GM04504 (cell line): ENCODE results near the gene NPAS3.

ENCODE experiments used
- DNase-seq: peaks from one replicate; pipeline ENCODE4 v3.0.0-alpha.2; 2012; ENCODE audit warnings: low read depth

Gene NPAS3

DNA sequence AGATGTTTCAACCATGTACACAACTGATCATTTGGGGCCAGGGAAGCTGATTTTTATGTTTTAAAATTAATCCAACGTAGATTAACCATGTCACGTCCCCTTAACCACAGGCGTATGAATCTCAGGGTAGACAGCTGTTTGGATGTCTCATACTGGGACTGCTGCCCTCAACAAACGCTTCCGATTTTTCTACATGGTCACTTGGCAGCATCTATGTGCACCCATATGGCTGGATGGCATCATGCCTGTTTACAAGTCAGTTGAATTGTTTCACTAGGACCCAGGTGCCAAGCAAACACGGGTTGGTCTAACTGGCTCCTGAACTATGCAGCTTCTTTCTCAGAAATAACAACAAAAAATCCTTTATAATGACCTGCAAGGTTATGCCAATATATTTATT is 393.8 kb downstream of the NPAS3 start:
- no peak for DNase-seq

DNA sequence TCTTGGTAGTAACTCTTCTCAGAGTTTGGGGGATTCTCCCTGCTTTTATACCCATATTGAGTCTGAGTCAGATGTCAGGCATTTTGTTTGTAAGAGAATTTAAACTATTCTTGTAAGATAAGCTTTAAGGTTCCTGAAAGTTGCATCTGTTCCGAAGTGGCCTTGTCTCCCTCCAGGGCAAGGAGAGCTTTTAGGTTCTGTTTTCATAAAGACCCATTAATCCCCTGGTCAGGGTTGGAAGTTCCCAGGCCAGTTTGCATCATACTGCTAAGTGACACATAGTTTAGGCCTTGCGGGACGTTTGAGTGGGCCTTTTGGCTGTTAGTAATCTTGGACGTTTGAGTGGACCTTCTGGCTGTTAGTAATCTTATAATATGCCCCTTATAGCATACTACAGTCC is 396.7 kb downstream of the NPAS3 start:
- no peak for DNase-seq

DNA sequence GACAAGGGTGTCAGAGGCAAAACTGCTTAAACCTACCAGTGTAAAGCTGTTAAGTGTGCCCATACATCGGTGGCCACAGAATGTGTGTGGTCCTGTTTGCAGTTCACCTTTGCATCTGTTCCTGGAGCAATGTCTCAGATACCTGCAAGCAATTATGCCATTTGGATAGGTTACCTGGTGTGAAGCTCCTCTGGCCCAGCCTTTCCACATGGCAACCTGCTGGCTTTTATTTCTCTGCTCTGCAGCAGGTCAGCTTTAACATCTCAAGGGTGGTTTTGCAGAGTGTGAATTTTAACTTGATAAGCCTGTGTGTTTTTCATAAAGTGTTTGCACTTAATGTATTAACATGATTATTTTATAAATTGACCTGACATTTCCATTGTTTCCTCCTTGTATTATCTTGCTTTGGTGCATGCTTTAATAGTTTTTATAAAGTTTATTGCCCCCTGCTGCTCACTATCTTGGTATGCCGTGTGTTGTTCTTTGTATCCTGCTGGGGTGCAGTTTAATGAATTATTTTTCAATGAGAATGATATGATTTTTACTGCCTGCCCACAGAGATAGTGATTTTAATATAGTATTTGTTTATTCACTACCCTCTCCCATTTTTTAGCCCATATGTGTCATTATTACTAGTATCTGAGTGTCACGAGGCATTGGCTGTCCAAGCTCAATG is 403.8 kb downstream of the NPAS3 start:
- DNase-seq: no peak

DNA sequence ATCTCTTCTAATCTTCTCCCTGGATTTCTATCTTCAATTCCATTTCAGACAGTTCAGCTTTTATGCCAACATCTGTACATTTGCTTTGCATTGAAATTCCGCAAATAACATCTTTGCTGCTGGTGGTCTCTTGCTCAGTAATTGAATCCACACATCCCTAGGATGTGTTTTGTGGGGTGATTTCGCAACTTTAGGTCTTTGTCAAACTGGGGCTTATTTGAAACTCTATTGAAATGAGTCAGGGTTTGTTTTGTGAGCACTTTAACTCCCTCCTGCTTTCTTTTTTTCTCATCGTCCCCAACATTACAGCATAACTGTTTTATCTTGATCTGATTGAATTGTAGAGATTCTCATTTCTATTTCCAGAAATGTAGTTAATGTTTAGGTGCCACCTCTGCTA is 404.3 kb downstream of the NPAS3 start:
- DNase-seq: no peak

DNA sequence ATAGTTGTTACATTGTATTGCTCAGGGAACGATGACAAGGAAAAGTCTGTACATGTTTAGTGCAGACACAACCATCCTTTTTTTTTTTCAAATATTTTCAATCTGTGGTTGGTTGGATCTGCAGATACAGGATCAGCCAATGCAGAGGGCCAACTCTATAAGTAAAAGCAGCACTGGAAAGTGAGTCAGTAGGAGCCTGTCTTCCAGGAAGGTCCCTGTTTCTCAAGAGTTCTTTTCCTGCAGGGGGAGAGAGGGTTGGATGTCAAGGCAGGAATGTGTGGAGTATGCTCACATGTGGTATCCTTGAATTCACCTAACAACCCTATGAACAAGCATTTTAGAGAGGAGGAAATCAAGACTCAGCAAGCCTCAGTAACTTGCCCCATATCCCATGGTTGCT is 409.1 kb downstream of the NPAS3 start:
- no peak for DNase-seq

DNA sequence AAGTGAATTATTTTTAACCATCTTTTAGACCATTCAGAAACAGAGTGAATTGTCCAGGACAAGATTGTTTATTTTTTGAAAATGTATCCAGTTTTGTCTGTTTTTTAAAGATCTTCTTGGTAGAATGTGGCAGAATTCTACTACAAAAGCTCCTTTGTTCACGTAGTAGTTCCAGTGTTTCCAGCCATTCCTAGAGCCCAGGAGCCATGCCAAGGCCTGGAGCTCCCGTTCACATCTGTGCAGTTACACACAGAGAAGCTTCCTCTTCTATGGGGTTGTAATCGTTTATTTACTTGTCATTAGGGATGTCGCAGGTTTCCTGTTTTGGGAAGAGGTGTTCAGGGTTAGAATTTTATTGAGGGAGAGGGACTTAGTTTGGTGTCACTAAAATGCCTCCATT is 409.8 kb downstream of the NPAS3 start:
- DNase-seq: no peak

DNA sequence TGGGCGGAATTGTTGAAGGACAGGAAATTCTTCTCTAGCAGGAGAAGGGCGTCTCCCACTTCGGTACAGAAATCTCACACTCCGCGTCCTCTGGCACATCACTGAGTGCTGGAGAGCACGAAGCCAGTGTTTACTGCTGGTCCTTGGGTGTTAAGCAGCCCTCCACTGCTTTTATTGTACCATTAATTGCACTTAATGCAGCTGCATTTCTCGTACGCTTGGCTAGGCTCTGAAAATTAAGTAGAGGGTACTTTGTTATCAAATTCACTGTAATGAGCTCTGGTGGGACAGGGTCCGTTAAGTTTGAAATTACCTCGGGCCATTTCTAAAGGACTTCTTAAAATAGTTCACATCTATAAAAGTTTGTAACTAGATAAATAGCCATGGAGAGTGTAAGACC is 411.2 kb downstream of the NPAS3 start:
- no peak for DNase-seq

DNA sequence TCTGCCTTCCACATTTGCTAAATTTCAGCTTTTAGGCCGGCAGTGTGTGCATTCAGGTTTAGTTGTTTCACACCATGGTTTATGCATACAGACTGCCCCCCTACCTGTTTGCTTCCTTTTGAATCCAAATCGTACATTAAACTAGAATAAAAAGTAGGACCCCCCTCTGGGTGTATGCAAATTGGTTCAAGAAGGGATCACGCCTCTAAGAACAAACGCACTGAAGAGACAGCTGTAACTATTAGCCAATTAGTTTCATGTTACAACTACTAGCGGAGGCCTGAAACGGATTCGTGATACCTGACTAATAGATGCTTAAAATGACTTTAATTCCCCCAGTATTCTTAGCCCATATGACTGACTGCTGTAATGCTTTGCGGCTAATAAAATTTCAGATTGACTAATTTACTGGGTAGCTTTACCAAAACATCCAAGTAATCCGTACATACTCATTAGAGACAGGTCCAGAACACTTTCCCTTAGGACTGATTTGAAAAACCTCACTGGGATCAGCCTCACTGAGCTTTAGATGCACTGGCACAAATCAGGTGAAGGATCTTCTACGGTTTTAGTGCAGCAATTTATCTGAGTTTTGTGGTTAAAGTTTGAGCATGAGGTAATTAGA is 411.8 kb downstream of the NPAS3 start:
- no peak for DNase-seq

DNA sequence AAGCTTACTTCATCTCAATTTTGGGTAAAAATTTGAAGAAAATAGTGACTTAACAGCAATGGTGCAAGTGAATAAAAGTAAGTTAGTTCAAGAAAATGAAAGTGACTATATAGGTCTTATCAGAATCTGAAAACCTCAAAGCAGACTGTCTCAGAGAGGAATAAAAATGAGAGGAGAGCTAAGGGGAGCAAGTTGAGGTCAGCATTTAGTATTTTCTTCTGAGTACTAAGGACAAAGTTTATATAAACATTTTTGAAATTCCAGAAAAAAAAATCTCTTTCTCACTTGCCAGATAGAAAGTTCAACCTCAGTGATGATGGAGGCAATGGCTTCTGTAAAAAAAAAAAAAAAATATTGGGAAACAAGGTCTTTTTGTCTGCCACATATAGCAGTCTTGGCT is 414.1 kb downstream of the NPAS3 start:
- DNase-seq: no peak

DNA sequence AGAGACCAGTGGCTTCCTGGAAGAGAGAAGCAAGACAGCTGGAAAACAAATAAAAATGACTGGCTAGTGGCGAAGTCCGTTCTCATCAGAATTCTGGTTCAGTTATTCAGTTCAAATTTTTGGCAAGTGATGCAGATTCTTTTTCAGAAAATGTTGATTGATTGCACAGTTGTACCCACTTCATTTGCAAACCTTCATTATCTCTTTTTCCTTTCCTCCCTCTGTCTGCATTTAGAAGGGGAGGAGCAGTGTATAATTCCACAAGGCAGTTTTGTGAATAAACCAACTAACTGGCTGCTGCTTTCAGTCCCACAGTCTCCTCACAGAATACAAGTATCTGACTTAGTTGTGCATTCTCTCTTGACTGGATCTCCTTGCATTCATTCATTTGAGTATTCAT is 417.5 kb downstream of the NPAS3 start:
- DNase-seq: no peak

DNA sequence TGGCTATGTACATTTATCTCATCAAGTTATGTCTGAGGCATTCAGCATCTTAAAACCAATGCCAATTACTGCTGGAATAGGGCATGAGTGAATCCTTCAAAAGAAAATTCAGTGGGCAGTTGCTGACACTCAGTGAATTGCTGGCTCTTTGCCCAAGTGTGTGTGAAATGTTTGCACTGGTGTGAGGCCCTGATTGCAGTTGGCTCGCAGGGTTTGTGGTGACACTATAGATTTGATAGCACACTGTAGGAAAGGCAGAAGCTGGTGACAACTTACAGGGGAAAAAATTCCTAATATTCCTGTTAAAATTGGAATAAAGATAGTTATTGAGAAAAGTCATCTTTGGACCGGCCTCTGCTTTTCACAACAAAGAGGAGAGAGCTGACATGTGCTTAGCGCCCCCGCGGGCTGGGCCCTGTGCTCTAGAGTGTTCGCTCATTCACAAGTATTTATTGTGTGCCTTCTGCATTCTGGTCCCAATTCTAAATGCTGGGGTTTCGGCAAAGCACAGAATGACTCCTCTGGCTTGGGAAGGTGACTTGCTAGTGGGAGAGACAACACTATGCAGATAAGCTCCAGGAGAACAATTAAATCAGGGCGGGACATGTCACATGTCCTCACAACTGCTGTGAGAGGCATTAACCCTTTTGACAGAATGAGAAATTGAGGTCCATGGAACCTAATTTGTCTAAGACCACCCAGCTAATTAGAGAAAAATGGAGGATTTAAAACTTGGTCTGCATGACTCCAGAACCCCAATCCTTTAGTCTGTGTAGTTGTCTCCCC is 418.7 kb downstream of the NPAS3 start:
- DNase-seq: no peak

DNA sequence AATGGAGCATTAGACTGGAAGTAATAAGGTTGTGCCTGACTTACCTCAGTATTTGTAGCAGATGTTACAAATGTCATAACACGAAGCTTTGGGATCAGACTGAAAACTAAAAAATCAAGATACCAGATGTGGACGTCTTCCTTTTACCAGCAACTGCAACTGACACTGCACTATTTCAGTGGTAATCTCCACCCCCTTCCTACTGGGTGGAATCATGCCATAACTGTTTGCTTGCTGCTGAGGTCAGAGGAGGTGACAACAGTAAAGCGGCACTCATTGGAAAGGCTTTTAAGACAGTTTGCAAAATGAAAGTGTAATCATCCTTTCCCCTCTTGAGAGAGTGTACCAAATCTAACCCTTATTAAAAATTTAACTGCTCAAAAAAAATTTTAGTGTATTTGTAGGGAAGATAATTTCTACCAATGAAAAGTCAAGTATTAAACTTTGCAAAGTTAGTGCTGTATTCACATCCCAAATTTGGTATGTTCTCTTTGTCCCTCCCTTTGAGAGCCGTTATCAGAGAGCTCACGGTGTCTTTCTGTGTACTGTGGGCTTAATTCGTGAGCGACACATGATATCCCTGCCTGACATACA is 420.7 kb downstream of the NPAS3 start:
- no peak for DNase-seq

DNA sequence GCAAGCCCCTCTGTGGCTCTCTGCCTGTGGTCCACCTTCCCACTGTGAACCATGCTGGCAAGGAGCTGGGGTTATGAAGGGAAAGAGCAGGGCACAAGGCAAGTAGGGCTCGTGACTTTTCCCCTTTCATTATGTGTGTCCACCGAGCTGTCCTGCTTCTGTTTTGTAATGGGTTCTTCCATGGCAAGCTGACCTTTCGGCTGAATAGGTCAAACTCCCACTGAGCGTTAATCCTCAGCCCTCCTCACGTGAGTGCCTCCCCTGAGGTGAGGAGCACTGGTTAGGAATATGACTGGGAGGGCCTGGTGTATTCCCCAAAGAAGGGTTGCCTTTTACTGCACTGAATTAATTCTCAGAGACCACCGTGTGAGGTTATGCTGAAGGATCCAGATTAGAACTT is 424.3 kb downstream of the NPAS3 start:
- DNase-seq: no peak

DNA sequence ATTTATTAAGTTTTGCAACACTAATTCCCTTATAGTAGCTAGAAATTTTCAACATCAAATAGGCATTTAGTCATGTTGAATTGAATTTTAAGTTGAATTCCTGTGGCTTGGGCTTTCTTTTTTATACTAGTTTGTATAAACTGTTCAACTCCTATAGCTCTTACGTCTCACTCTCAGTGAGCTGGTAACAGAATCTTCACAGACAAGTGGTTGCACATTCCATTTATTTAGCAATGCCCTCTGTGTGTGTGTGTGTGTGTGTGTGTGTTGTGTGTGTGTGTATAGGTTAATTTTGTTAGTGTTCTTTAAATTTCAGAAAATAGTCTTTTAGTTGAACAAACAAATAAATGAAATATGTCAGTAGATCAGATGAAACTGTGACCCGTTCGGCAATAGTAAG is 425.0 kb downstream of the NPAS3 start:
- DNase-seq: no peak

DNA sequence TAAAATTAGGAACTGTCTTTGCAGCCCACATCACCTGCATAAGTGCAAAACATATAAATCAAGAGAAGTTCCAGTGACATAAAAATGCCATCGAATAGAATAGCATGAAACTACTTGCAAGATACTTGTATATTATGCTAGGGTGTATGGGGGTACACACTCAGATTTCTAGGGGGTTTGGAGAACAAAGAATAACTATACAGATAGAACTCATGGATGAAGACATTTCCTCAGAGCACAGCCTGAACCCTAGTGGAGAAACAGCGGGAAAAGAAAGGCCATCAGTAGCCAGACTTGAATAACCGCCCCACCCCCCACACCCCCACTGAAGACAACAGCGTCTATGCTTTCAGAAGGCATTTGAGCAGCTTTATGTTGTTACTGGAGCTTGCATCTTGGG is 425.8 kb downstream of the NPAS3 start:
- DNase-seq: no peak

DNA sequence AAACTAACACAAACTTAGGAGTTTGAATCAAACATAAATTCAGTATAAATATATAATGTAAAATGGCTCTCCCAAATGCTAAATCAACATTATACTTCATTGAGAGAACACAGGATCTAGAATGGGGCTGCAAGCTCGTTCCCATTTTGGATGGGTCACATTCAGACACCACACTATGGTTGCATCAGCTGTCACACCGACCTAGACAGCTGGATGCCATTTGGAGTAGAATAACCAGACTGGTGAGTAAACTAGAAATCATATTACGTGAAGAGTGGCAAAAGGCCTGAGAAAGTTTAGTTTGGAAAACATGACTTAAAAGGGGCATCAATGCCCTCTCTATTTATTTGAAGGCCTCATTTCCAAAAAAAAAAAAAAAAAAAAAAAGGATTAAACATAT is 430.4 kb downstream of the NPAS3 start:
- no peak for DNase-seq

DNA sequence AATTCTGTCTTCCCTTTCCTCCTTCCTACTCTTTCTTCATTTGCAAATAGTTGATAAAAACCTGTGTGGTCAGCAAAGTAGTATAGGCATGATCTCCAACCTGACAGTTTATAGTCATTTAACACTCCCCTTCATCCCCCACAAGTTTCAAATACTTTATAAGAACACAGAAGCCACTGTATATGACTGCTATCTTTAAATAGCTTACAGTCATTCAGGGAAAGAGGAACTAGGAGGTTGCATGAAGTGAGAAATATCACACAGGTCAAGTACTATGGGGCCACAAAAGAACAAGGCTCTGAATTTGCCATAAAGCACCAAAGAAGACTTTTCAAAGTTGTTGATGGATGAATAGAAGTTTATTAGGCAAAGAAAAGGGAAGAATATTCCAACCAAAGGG is 431.3 kb downstream of the NPAS3 start:
- DNase-seq: no peak

DNA sequence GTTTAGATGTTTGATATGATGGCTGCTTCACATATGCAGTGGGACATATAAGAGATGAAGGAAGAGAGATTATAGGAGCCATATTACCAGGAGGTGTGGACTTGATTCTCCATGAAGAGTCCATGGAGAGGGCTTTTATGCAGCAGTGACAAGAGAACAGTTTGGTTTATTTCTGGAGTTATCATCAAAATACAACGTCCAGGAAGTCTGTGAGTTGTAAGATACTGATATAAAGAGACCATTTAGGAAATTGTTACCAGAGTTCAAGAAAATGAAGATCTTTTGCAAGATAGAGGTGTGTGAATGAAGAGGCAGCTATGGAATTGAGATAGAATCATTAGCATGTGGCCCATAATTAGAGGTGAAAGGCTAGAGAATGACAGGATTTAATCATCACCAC is 431.7 kb downstream of the NPAS3 start:
- DNase-seq: no peak

DNA sequence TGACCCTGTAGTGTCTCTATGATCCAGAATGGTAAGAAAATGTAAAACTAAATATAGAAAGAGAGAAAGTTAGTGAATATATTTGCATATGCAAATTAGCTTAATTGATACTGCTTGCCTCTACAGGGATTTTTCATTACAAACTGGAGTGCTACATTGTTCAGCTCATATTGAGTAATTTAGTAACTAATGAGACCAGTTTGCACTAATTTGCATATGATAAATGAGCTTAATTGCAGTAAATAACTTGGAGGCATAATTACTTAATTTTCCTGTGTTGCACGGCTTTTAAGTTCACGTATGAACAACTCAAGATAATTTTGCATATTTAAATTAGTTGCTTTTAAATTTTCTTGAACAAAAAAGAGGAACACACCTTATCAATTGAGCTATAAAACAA is 436.5 kb downstream of the NPAS3 start:
- DNase-seq: no peak

DNA sequence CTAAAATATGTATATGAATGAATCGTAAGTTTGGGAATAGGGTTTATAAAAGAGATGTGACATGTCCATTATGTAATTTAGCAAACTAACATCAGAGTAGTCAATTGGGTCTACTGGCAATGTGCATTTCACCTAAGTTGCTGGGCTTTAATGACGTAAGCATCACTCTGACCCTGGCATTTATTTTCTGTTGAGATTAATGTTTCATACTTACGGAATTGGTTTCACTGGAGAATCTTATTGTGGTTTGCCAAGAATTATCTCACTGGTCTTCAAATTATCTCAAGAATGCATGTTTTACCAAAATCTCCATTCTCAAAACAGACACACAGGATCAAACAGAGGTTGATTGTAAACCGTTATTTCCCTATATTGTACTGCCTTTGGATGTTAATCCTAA is 437.1 kb downstream of the NPAS3 start:
- DNase-seq: no peak

DNA sequence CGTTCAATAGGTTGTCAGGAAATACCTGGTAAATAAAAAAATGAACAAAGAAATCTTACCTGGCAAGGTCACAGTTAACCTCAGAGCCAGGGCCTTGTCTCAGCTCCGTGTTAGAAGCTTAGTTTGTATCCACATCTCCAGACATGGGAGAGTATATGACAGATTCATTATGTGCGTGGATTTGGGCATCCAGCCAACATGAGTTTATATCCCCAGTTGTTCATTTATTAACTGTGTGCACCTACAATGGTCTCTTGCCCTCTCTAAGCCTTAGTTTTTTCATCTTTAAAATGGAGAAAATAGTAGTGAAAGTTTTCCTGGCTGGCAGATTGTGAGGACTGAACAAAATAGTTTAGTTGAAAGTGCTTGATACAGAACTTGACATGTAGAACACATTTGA is 437.8 kb downstream of the NPAS3 start:
- DNase-seq: no peak

DNA sequence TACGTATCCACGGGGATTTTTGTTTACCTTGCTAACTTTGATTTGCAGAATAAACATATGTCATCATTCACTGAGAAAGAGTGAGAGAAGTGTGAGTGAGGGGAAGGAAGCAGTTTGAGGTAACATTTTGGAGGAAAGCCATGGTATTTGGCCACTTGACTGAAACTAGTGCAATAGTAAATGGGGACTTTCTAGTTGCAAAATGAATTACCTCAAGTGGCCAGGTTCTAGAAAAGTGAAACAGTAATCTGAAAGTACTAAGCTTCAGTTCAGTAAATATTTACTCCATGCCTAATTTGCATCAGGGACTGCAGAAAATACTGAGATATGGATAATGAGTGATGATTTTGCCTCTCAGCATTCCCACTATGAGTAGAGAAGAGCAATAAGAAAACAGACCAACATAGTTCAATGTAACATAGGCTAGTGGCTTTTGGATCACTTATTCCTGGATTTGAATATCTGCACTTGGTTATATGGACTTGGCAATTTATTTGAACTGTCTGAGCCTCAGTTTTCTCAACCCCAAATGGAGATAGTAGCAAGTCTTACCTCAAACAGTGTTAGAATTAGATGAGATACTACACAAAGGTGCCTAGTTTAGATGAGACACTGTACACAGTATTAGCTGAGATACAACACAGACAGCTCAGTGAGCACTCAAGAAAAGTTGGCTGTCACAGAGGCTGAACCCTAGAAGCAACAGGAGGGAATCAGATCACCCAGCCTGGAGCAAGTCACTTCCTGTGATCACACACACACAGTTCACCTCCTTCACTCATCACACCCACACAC is 439.1 kb downstream of the NPAS3 start:
- no peak for DNase-seq
